GM04504 (cell line): ENCODE measurements around the gene TTLL11.

Source experiments
- DNase-seq: peaks from one replicate; pipeline ENCODE4 v3.0.0-alpha.2; 2012; ENCODE audit warnings: low read depth

TTLL11 gene

DNA sequence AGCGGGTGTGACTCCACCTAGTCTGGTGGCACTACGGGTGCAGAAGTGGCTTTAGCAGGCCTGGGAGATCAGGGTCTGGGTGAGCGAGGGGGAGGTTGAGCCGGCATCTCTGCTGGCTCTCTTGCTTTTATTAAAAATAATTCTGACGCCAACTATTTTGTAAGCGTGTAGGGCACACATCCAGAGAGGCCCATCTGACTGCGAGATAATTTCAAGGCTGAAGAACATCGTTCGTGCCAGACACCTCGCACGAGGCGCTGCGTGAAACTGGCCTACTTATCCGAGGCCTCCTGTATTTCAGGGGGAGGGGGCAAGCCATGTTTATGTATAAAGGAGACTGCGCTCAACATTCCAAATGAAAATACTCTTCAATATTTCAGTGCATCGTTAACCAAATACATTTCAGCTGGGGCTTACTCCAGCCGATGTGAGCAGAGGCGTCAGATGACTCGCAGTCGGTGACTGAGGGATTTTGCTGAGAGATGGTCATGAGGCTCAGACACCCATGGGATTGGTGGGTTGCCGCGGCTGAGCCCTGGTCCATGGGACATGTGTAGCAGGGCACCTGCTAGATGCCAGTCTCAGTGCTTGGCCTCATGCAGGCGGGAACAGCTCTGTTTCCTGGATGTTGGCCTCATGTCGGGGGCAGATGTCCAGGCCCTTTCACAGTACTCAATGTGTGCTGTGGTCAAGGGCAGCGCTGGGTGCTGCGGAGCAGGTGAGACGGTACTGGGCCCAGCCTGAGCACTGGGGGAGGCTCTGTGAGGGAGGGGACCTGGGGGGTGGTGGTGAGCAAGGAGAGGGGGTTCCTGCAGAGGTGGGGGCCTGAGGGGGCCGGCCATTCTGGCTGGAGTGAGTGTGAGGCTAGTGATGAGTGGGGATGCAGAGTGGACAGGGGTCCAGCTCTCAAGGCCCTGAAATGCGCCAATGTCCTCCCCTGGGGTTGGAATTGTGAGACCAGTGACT is 240.2 kb downstream of the TTLL11 start:
- DNase-seq = no peak

GRCh38 chr9:121852241-121852640 is 240.9 kb downstream of the TTLL11 start:
- no peak for DNase-seq

GRCh38 chr9:121851641-121852091 is 241.4 kb downstream of the TTLL11 start:
- DNase-seq = no peak

GRCh38 chr9:121850366-121850765 is 242.7 kb downstream of the TTLL11 start:
- no peak for DNase-seq

DNA sequence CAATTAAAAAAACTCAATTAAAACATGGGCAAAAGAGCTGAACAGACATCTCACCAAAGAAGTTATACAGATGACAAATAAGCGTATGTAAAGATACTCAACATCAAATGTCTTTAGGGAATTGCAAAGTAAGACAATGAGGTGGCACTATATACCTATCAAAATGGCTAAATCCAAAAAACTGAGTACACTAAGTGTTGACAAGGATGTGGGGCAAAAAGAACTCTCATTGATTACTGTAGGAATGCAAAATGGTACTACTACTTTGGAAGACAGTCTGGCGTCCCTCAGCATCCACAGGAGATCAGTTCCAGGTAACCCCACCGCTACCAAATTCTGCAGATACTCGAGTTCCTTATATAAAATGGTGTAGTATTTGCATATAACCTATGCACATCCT is 243.6 kb downstream of the TTLL11 start:
- no peak for DNase-seq

DNA sequence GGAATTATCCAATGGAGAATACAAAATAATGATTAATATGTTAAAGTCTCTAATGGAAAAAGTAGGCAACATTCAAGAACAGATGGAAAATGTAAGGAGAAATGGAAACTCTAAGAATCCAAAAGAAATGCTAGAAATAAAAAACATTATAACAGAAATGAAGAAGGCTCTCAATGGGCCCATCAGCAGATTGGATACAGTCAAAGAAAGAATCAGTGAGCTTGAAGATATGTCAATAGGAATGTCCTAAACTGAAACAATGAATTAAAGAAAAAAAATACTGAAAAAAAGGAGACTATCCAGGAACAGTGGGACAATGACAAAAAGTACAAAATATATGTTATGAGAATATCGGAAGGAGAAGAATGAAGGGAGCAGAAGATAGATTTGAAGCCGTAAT is 248.5 kb downstream of the TTLL11 start:
- no peak for DNase-seq

DNA sequence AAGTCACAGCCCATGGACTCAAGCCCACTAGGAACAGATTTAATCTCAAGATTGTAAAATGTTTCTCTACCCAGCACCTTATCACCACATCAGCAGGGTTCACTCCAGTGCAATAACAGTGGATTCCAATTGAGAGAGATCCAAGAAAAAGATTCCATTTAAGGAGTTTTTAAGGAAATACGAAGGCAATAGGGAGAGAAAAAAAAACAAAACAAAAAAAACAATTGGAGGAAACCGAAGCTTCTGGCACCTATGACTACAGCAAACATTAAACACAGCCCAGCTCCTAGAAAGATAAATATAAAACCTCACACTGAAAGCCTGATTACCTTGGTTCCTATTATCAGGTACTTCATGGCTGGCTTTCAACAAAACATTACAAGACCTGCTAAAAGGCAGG is 249.0 kb downstream of the TTLL11 start:
- no peak for DNase-seq

- DNase-seq = no peak
These were observed 250.5 kb downstream of the TTLL11 start for GRCh38 chr9:121842612-121842978.

DNA sequence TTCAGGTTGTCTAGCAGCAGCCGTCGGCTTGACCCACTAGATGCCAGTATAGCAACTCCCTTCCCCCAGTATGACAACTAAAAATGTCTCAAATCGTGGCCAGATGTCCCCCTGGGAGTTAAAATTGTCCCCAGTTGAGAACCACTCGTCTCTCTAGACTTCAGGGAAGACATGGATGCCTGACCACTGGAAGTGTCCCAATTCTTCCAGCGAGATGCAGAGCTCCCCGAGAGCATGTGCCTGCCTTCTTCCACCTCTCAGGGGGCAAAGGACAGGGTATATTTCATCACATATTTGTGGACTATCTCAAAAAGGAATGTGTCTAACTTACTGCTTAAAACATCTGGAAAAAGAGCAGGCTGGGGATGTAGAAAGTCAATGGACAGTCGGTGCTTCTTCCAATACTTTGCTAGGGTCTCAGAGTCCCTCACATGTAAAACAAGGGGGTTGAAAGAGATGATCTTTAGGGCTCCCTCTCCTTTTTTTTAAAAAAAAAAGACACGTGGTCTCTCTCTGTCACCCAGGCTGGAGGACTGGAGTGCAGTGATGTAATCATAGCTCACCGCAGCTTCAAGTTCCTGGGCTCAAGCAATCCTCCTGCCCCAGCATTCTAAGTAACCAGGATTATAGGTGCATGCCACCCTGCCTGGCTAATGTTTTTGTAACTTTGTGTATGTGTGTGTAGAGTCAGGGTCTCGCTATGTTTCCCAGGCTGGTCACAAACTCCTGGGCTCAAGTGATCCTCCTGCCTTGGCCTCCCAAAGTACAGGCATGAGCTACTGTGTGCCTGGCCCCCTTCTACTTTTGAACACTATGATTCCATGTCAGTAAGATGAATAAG is 251.1 kb downstream of the TTLL11 start:
- DNase-seq = no peak

DNA sequence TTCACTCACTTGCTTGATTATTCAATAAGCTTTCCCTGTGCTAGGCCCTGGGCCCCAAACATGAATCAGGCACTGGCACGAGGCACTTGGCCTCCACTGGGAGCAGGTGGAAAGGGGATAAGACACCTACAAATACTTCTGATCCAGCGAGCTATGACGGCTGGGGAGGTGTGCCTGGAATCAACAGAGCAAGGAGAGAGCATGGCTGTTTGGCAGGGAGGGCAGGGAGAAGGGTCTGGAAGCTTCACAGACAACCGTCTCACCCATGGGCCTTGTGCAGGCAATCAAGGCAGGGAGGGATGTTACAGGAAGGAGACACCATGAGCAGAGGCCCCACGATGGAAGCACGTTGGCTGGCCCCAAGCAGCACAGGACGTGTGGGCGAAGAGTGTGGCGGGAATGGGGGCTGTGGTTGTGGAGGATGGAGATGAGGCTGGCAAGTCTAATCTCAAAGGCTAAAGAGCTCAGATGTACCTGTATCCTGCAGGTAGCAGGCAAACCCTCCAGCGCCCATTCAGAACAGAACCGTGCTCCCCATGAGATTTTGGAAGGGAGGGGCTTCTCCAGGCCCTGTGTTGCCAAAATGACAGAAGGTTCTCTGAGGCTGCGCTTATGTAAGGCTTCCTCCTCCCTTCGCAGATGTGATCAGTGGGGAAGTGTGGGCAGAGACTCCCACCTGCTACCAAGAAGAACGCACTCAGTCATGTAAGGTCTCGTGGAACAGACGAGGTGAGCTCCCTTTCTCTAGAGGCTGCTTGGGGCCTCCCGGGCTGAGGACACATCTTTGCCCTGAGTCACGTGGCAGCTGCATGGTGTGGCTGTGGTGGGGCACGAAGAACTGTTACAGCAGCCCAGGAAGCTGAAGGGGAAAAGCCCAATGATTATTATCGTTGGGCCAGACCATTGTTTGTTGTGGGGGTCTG is 252.0 kb downstream of the TTLL11 start:
- DNase-seq = no peak

DNA sequence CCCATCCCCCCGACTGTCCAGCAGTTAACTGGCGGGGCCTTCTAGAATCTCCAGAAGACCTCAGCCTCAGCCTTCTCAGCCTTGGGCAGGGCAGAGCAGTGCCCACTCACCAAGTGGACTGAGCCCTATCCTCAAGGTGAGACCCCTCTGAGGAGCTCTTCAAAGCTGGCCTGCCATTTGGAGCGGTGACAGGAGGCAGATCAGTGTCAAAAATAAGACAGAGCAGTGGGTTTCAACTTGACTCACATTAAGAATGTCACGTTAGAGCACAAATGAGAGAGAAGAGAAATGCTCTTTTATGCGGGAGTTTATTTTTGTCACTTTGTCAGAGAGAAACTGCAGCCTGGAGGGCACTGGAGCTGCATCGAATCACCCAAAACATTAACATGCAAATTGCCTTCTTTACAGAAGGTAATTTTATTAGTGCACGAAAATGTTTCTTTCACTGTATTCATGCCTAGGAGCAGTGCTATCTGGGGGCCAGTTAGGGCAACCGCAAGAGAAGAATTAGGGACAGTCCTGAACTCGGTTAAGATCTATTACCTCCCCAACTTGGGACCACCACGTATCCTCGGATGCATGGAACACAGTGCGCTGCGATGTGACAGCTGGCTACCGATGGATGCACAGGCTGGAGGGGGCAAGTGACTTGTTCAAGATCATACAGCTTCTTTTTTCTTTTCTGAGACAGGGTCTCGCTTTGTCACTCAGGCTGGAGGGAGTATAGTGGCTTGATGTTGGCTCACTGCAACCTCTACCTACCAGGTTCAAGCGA is 253.2 kb downstream of the TTLL11 start:
- no peak for DNase-seq

- DNase-seq = no peak
These were observed 254.1 kb downstream of the TTLL11 start for GRCh38 chr9:121838746-121839669.

DNA sequence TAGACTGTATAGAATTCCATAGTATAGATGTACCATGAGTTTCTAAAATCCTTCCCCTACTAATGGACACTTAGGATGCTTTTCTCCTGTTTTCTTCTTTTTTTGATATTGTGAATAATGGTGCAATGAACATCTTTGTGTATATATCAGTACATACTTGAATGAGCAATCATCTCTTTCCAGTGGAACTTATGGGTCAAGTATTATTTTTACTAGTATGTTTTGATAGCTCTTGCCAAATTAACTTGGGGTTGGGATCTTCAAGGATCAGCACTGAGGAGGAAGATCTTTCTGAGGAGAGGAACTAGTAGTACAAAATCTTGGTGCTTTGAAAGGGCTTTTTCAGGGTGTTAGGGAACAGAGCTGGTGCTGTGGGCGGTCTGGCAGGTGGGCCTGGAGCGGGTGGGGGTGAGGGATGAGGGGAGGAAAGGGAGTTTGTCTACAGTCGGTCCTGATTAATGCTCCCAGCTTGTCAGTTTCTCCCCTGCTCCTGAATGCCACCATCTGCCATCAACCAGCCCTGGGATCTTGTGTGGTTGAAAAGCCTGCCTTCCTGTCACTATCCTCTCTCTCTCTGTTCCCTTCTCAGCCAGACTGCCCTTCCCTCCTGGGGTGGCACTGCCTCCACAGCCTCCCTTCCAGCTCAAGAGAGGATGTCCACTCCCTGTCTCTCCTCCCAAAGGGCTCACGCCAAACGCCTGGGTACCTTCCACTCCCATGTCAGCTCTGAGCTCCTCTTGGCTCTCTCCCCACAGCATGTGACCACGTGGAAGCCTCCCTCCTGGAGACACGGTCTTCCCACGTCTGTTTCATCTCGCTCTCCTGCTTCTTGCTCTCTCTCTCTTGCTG is 255.8 kb downstream of the TTLL11 start:
- no peak for DNase-seq

DNA sequence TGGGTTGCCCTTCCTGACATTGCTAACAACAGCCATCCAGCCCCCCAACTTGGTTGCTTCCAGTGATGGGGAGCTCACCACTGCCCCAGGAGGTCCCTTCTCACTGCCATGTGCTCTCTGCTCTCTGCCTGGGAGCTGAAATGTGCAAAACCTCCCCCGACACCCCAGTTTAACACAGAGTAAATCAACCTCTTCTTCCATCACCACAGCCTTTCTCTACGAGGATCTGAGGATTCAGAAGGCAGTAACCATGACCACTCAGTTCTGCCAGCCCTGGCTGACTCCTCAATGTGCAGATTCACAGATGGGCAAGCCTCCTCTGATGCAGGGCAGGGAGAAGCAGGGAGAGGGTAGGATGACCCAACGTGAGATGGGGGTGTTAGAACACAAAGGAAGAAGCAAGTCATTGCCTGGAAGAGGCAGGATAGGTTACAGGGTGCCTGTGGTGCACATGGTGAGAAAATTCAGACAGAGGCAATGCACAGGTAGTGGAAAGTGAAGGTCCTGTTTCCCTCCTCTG is 256.7 kb downstream of the TTLL11 start:
- DNase-seq = no peak

DNA sequence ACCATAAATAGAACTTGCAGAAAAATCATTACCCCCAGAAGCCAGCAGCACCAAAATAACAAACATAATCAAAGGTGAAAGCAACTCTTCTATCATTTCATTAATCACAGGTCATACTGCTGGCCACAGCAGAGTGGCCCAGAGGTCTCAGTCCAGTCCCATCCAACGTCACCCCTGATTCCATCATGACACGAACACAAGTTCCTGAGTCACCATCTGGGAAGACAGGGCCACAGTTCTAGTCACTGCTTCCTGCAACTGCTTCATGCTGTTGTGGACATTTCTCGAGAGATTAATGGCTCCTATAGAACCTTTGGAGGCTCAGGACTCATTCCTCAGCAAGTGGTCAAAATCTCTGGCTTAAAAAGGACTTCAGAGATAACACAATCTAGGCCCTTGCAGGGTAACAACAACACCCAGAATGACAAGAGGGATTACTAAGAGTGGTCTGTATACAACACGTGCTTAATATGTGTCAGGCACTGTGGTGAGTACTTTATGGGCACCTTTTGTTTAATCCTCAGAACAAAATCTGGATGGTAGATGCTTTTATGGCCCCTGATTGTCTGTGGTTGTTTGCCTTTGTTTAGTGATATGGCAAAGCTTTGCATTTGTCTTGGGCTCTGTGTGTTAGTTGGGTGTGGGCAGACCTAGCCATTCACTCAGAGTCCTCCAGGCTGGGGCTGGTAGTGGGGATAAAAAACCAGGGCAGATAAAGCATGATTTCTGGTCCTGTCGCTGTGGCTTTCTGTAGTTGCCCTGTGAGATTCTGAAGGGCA is 257.3 kb downstream of the TTLL11 start:
- DNase-seq = no peak

DNA sequence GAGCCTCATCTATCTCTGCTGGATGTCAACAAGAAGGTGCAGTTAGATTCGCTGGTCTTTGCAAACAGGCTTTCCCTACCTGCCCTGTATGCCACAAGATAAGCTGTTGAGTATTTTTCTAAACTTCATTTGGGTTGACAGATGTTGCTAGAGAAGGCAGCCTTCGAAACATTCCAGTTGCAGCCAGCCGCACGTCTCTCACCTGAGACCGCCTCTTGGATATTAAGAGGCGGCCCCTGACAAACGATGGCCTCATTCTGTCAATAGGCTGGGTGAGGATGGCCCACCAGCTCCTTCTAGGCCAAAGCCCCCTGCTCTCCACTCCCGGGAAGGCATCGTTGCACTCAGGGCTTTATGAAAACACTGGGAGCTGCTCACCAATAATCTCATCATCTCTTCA is 260.0 kb downstream of the TTLL11 start:
- DNase-seq = no peak

- no peak for DNase-seq
These were observed 261.2 kb downstream of the TTLL11 start for GRCh38 chr9:121831869-121832268.
